ENCODE results near the gene LRG1.

The LRG1 gene

GRCh38 chr19:4539693-4540581, at the start of gene LRG1:
Gene LRG1, minus strand, starts transcription at chr19:4540036. Its CDS starts 23 bp downstream, at chr19:4540013.
- DNase-seq (ENCODE audit: low spot score), result peak; percentile 77
- TF ChIP-seq CTCF (IDR thresholded peaks at IDR 0.05; ENCODE audit: borderline replicate concordance, control extremely low read depth, extremely low read depth, insufficient read depth, missing control alignments), result no peak
- in situ Hi-C loops (cut with MboI; ENCODE audit: low sequenced_read_pairs, unreplicated experiment), result no loop called here

GRCh38 chr19:4588291-4588761, 48.5 kb upstream of the LRG1 start:
- in situ Hi-C loops (cut with MboI; ENCODE audit: low sequenced_read_pairs, unreplicated experiment), result no loop called here

GRCh38 chr19:4587527-4587926, 47.7 kb upstream of the LRG1 start:
- TF ChIP-seq CTCF (IDR thresholded peaks at IDR 0.05; ENCODE audit: borderline replicate concordance, control extremely low read depth, extremely low read depth, insufficient read depth, missing control alignments), result no peak
- no peak for DNase-seq (ENCODE audit: low spot score)
- in situ Hi-C loops (cut with MboI; ENCODE audit: low sequenced_read_pairs, unreplicated experiment), result no loop called here

More at GRCh38 chr19:4588291-4588761, 48.5 kb upstream of the LRG1 start:
- DNase-seq (ENCODE audit: low spot score), result no peak
- no peak for TF ChIP-seq CTCF (IDR thresholded peaks at IDR 0.05; ENCODE audit: borderline replicate concordance, control extremely low read depth, extremely low read depth, insufficient read depth, missing control alignments)

- no peak for DNase-seq (ENCODE audit: low spot score)
- TF ChIP-seq CTCF (IDR thresholded peaks at IDR 0.05; ENCODE audit: borderline replicate concordance, control extremely low read depth, extremely low read depth, insufficient read depth, missing control alignments), result no peak
- in situ Hi-C loops (cut with MboI; ENCODE audit: low sequenced_read_pairs, unreplicated experiment), result no loop called here
Measured at GRCh38 chr19:4586691-4587090, 46.9 kb upstream of the LRG1 start.

- no peak for DNase-seq (ENCODE audit: low spot score)
- in situ Hi-C loops (cut with MboI; ENCODE audit: low sequenced_read_pairs, unreplicated experiment), result no loop called here
- TF ChIP-seq CTCF (IDR thresholded peaks at IDR 0.05; ENCODE audit: borderline replicate concordance, control extremely low read depth, extremely low read depth, insufficient read depth, missing control alignments), result no peak
Measured at GRCh38 chr19:4586245-4586644, 46.4 kb upstream of the LRG1 start.

- TF ChIP-seq CTCF (IDR thresholded peaks at IDR 0.05; ENCODE audit: borderline replicate concordance, control extremely low read depth, extremely low read depth, insufficient read depth, missing control alignments), result no peak
- in situ Hi-C loops (cut with MboI; ENCODE audit: low sequenced_read_pairs, unreplicated experiment), result no loop called here
- no peak for DNase-seq (ENCODE audit: low spot score)
Measured at GRCh38 chr19:4585556-4585955, 45.7 kb upstream of the LRG1 start.

Data from GM13976 (cell line).